GM23338 (cell line): ENCODE data around the gene SLCO4C1. TPM values are rescaled to one million over a fixed set of nuclear protein-coding genes. Genes with fewer than 3 reads are reported as not detected.

ENCODE experiments used
- ATAC-seq: fragments of 200-7000 bp; cut with Tn5 transposase; 3 replicates; pipeline ENCODE4 v1.9.1; 2020
- DNase-seq: peaks from one replicate; pipeline ENCODE4 v3.0.0-alpha.2; 2015; ENCODE audit warnings: low spot score
- H2AFZ ChIP-seq: fragments of 200-600 bp; sonication (generic); 2 replicates; pipeline ENCODE4 v1.8.0; 2016; ENCODE audit warnings: antibody characterized with exemption, mild to moderate bottlenecking, moderate library complexity
- H3F3A ChIP-seq: fragments of 200-600 bp; sonication (generic); replicated peaks from 2 replicates; pipeline ENCODE4 v1.8.0; 2017; ENCODE audit warnings: antibody characterized with exemption, mixed run types, low read depth
- H3K27ac ChIP-seq: fragments of 200-600 bp; sonication (generic); 2 replicates; pipeline ENCODE4 v1.6.1; 2016; ENCODE audit warnings: low read depth
- H3K27me3 ChIP-seq: fragments of 200-600 bp; sonication (generic); 2 replicates; pipeline ENCODE4 v1.8.0; 2016; ENCODE audit warnings: mild to moderate bottlenecking, mixed run types, moderate library complexity; ENCODE audit not compliant: insufficient read depth
- H3K36me3 ChIP-seq: fragments of 200-600 bp; sonication (generic); 2 replicates; pipeline ENCODE4 v1.8.0; 2016; ENCODE audit warnings: mild to moderate bottlenecking; ENCODE audit not compliant: insufficient read depth
- H3K4me1 ChIP-seq: fragments of 200-600 bp; sonication (generic); 2 replicates; pipeline ENCODE4 v1.8.0; 2016; ENCODE audit warnings: mild to moderate bottlenecking, moderate library complexity; ENCODE audit not compliant: insufficient read depth
- H3K4me2 ChIP-seq: fragments of 200-600 bp; sonication (generic); 2 replicates; pipeline ENCODE4 v1.7.1; 2017; ENCODE audit warnings: mixed run types
- H3K4me3 ChIP-seq: fragments of 200-600 bp; sonication (generic); 2 replicates; pipeline ENCODE4 v1.6.1; 2016; ENCODE audit warnings: mixed run types
- H3K79me2 ChIP-seq: fragments of 200-600 bp; sonication (generic); replicated peaks from 2 replicates; pipeline ENCODE4 v1.8.0; 2017; ENCODE audit warnings: mild to moderate bottlenecking; ENCODE audit not compliant: insufficient read depth
- H3K9me2 ChIP-seq: fragments of 200-600 bp; sonication (generic); 2 replicates; pipeline ENCODE4 v1.8.0; 2017; ENCODE audit not compliant: insufficient read depth
- H4K20me1 ChIP-seq: fragments of 200-600 bp; sonication (generic); replicated peaks from 2 replicates; pipeline ENCODE4 v1.8.0; 2017; ENCODE audit warnings: mild to moderate bottlenecking; ENCODE audit not compliant: insufficient read depth
- H3K27ac Mint-ChIP-seq: 2 replicates; pipeline ENCODE4 v1.8.0; 2020; ENCODE audit warnings: inconsistent platforms, mild to moderate bottlenecking, moderate library complexity, mixed read lengths
- H3K27me3 Mint-ChIP-seq: 3 replicates; pipeline ENCODE4 v1.8.0; 2022; ENCODE audit warnings: low read depth, mild to moderate bottlenecking, moderate library complexity, mixed read lengths, inconsistent platforms; ENCODE audit not compliant: insufficient read depth, poor library complexity
- H3K36me3 Mint-ChIP-seq: 3 replicates; pipeline ENCODE4 v1.8.0; 2021; ENCODE audit warnings: low read depth, mild to moderate bottlenecking, inconsistent platforms, moderate library complexity, mixed read lengths
- H3K4me1 Mint-ChIP-seq: 3 replicates; pipeline ENCODE4 v1.8.0; 2020; ENCODE audit warnings: mild to moderate bottlenecking, inconsistent platforms, mixed read lengths
- H3K4me3 Mint-ChIP-seq: 3 replicates; pipeline ENCODE4 v1.8.0; 2021; ENCODE audit warnings: moderate library complexity, mild to moderate bottlenecking, inconsistent platforms, mixed read lengths
- H3K9me3 Mint-ChIP-seq: 3 replicates; pipeline ENCODE4 v1.8.0; 2020; ENCODE audit warnings: moderate library complexity, mild to moderate bottlenecking, inconsistent platforms, mixed read lengths
- CREB1 ChIP-seq: fragments of 250-450 bp; sonication (Bioruptor Pico); IDR thresholded peaks from 2 replicates; pipeline ENCODE4 v1.5.0; 2020; ENCODE audit warnings: low read depth, mild to moderate bottlenecking, moderate library complexity
- EZH2 ChIP-seq: fragments of 200-600 bp; sonication (generic); IDR thresholded peaks from one replicate; pipeline ENCODE4 v1.8.0; 2017; ENCODE audit warnings: antibody characterized with exemption, mild to moderate bottlenecking, low read depth; ENCODE audit not compliant: unreplicated experiment
- EZH2phosphoT487 ChIP-seq: fragments of 200-600 bp; sonication (generic); IDR thresholded peaks from one replicate; pipeline ENCODE4 v1.8.1; 2018; ENCODE audit warnings: antibody characterized with exemption; ENCODE audit not compliant: unreplicated experiment
- JUNB ChIP-seq: IDR thresholded peaks from one replicate; pipeline ENCODE4 v1.6.1; 2016; ENCODE audit warnings: antibody characterized with exemption; ENCODE audit not compliant: unreplicated experiment
- POLR2AphosphoS5 ChIP-seq: IDR thresholded peaks from 2 replicates; pipeline ENCODE4 v1.6.1; 2016; ENCODE audit warnings: antibody characterized with exemption, low read depth
- STAT1 ChIP-seq: IDR thresholded peaks from one replicate; pipeline ENCODE4 v1.6.1; 2016; ENCODE audit warnings: antibody characterized with exemption; ENCODE audit not compliant: unreplicated experiment
- ZNF114 ChIP-seq: fragments of 250-450 bp; sonication (Bioruptor Pico); IDR thresholded peaks from 2 replicates; pipeline ENCODE4 v1.5.0; 2020; ENCODE audit warnings: mild to moderate bottlenecking, moderate library complexity
- polyA plus RNA-seq: library from polyadenylated mRNA; unstranded; fragments of >200 nt; fragmentation: Nextera tagmentation; extraction: Ambion mirVana; gene quantifications from 2 replicates; pipeline ENCODE4 v1.2.1, GENCODE V29; 2016
- total RNA-seq: library from RNA; depleted of rRNA; stranded (reverse); fragments of >200 nt; shearing (Covaris generic); gene quantifications from 2 replicates; pipeline ENCODE4 v1.2.3, GENCODE V29; 2014
- TF ChIP-seq, protein P1 (sequence below): IDR thresholded peaks from 2 replicates; pipeline ENCODE4 v1.6.1; 2016; ENCODE audit warnings: antibody characterized with exemption
- TF ChIP-seq, protein P2 (sequence below), 2 experiments: fragments of 200-600 bp in 1 of 2; sonication (generic) in 1 of 2; conservative IDR thresholded peaks; 2 replicates each; pipeline versions ENCODE4 v1.5.1 to v1.6.1; 2016 to 2017; ENCODE audit warnings: antibody characterized with exemption in 2 of 2, low read depth in 2 of 2, mild to moderate bottlenecking in 2 of 2, moderate library complexity in 1 of 2
- TF ChIP-seq, protein P3 (sequence below): IDR thresholded peaks from one replicate; pipeline ENCODE4 v1.6.1; 2018; ENCODE audit warnings: antibody characterized with exemption; ENCODE audit not compliant: unreplicated experiment

The SLCO4C1 gene
- total and polyA plus RNA-seq, 2 experiments from 2014 or later: 2.4 to 6.7 TPM

DNA sequence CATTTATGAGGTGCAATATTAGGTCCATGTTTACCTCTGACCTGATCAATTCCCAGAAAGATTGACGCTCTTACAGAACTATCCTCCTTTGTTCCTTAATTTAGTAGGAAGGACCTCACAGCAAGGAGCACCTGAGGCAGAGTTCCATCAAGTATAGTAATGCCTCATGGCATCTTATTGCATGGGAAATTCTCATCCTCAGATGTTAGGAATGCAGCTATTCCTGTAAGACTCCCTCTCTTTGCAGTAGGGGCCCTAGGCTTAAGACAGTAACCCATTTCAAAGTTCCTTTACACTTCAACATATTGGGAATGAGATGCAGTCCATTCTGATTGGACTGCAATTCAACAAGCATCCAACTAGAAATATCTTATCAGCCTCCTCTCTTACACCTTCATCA lies 69.8 kb downstream of the SLCO4C1 start (continued):
- TF ChIP-seq, protein P1, sequence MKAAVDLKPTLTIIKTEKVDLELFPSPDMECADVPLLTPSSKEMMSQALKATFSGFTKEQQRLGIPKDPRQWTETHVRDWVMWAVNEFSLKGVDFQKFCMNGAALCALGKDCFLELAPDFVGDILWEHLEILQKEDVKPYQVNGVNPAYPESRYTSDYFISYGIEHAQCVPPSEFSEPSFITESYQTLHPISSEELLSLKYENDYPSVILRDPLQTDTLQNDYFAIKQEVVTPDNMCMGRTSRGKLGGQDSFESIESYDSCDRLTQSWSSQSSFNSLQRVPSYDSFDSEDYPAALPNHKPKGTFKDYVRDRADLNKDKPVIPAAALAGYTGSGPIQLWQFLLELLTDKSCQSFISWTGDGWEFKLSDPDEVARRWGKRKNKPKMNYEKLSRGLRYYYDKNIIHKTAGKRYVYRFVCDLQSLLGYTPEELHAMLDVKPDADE: no peak
- TF ChIP-seq POLR2AphosphoS5: no peak

DNA sequence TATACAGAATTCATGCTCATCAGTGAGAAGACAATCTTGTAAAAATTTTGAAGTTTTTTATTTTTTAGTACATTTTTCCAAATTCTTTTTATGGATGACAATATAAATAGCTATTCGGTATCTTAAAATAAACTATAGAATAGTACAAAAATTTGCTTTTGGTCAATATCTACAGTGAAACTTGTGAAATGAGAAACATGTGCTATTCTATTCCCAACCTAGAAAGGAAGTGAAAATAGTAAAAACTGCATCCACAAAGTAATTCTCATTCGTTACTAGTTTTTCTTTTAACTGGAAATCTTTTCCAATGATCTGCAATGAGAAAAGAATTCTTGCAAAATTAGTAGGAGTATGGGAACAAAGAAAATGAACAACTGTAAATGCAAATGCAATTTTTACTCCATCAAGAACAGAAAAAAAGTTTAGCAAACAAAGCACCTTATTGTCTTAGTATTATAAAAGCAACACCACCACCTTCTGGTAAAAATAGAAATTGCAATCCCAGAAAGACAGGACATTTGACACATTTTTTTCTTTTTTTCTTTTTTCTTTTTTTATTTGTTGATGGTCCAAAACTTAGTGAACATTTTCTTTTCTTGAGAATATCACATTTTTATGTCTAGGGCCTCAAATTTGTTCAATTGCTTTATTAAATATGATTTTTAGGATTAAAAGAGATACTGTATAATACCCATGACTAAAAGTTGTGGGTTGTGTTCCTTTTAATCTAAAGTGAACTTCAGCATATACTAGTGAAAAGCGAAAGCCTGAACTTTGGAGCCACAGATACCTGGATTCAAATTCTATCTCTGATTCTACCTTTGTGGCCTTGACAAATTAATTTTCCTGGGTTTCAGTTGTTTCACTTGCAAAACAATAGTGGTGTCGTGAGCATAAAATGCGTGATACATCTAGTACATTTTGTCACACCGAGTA lies 72.3 kb downstream of the SLCO4C1 start:
- Histone ChIP-seq H2AFZ (no peak overlapping the region), H3K27ac (no peak overlapping the region), H3K27me3 (peaks cover 3% of the 10 kb centered on the region; the same call in 1 of the 2 replicates), H3K36me3 (no peaks in the 10 kb centered on the region), H3K4me1 (no peaks in the 10 kb centered on the region), H3K4me2 (no peak overlapping the region), H3K9me2 (no peaks in the 10 kb centered on the region), H4K20me1 (no peaks in the 10 kb centered on the region), H3K4me3 (no peak overlapping the region), H3K79me2 (no peaks in the 10 kb centered on the region), H3F3A (no peaks in the 10 kb centered on the region)
- Mint-ChIP-seq H3K9me3 (peaks cover 21% of the 10 kb centered on the region), H3K27ac (no peak overlapping the region), H3K4me1 (no peaks in the 10 kb centered on the region), H3K36me3 (peaks cover 18% of the 10 kb centered on the region; the same call in 2 of the 3 replicates), H3K4me3 (no peak overlapping the region), H3K27me3 (no peaks in the 10 kb centered on the region)
- no peak for ATAC-seq
- DNase-seq: peak; percentile 80
- TF ChIP-seq, protein P2, sequence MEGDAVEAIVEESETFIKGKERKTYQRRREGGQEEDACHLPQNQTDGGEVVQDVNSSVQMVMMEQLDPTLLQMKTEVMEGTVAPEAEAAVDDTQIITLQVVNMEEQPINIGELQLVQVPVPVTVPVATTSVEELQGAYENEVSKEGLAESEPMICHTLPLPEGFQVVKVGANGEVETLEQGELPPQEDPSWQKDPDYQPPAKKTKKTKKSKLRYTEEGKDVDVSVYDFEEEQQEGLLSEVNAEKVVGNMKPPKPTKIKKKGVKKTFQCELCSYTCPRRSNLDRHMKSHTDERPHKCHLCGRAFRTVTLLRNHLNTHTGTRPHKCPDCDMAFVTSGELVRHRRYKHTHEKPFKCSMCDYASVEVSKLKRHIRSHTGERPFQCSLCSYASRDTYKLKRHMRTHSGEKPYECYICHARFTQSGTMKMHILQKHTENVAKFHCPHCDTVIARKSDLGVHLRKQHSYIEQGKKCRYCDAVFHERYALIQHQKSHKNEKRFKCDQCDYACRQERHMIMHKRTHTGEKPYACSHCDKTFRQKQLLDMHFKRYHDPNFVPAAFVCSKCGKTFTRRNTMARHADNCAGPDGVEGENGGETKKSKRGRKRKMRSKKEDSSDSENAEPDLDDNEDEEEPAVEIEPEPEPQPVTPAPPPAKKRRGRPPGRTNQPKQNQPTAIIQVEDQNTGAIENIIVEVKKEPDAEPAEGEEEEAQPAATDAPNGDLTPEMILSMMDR (conservative IDR thresholded peaks at IDR 0.05; ENCODE audit: low read depth in 2 of 2): peak in 1 of 2 experiments; percentile 96; a peak in 3 of 4 replicates
- no peak for TF ChIP-seq ZNF114 (CRISPR knock-in tag)

DNA sequence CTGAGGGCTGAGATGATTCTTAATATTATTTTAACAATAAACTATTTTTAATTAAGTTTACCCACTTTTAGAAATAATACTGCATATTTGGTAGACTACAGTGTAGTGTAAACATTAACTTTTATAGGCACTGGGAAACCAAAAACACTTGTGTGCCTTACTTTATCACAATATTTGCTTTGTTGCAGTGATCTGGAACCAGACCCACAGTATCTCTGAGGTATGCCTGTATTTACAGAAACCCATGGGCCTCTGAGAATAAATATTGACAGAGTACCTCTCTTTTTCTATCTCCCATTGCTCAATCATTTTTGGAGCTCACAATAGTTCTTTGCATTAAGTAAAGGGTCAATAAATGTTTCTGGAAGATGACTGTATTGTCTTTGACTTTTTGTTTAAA lies 73.3 kb downstream of the SLCO4C1 start:
- no peak for ATAC-seq
- TF ChIP-seq EZH2: no peak
- TF ChIP-seq CREB1 (CRISPR knock-in tag): no peak
- TF ChIP-seq POLR2AphosphoS5: no peak
- TF ChIP-seq, protein P3, sequence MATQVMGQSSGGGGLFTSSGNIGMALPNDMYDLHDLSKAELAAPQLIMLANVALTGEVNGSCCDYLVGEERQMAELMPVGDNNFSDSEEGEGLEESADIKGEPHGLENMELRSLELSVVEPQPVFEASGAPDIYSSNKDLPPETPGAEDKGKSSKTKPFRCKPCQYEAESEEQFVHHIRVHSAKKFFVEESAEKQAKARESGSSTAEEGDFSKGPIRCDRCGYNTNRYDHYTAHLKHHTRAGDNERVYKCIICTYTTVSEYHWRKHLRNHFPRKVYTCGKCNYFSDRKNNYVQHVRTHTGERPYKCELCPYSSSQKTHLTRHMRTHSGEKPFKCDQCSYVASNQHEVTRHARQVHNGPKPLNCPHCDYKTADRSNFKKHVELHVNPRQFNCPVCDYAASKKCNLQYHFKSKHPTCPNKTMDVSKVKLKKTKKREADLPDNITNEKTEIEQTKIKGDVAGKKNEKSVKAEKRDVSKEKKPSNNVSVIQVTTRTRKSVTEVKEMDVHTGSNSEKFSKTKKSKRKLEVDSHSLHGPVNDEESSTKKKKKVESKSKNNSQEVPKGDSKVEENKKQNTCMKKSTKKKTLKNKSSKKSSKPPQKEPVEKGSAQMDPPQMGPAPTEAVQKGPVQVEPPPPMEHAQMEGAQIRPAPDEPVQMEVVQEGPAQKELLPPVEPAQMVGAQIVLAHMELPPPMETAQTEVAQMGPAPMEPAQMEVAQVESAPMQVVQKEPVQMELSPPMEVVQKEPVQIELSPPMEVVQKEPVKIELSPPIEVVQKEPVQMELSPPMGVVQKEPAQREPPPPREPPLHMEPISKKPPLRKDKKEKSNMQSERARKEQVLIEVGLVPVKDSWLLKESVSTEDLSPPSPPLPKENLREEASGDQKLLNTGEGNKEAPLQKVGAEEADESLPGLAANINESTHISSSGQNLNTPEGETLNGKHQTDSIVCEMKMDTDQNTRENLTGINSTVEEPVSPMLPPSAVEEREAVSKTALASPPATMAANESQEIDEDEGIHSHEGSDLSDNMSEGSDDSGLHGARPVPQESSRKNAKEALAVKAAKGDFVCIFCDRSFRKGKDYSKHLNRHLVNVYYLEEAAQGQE: no peak
- TF ChIP-seq EZH2phosphoT487: no peak
- TF ChIP-seq STAT1: no peak
- no peak for TF ChIP-seq JUNB

More for the DNA sequence above, 73.3 kb downstream of the SLCO4C1 start:
- Histone ChIP-seq H3K4me3 (no peak overlapping the region), H4K20me1 (no peaks in the 10 kb centered on the region), H3F3A (no peaks in the 10 kb centered on the region), H3K79me2 (no peaks in the 10 kb centered on the region), H3K36me3 (no peaks in the 10 kb centered on the region), H3K9me2 (no peaks in the 10 kb centered on the region), H3K4me2 (no peak overlapping the region), H3K27me3 (peaks cover 9% of the 10 kb centered on the region; the same call in 1 of the 2 replicates), H2AFZ (no peak overlapping the region), H3K4me1 (peaks cover 4% of the 10 kb centered on the region), H3K27ac (no peak overlapping the region)
- no peak for DNase-seq
- Mint-ChIP-seq H3K36me3 (peaks cover 18% of the 10 kb centered on the region; the same call in 2 of the 3 replicates), H3K27me3 (no peaks in the 10 kb centered on the region), H3K27ac (no peak overlapping the region), H3K4me1 (peaks cover under 1% of the 10 kb centered on the region; the same call in 2 of the 3 replicates), H3K4me3 (no peak overlapping the region), H3K9me3 (peaks cover 21% of the 10 kb centered on the region)
